H1 (cell line): ENCODE results near the gene SPEN. TPM values are rescaled to one million over a fixed set of nuclear protein-coding genes. Genes with fewer than 3 reads are reported as not detected.

Experiments used
- CTCF ChIA-PET: fragments of 300-600 bp; sonication (Branson Sonifier 250); formaldehyde crosslinking; loops from one replicate; lab custom pipeline; 2021; ENCODE audit not compliant: partially characterized antibody; lab: Charles Lee
- POLR2A ChIA-PET: fragments of 300-600 bp; sonication (Branson Sonifier 250); formaldehyde crosslinking; loops from one replicate; lab custom pipeline; 2021; ENCODE audit warnings: inconsistent platforms; ENCODE audit not compliant: partially characterized antibody; lab: Charles Lee
- DNase-seq, 2 experiments: peaks; one replicate each; pipeline versions ENCODE4 v3.0.0 to v3.0.0-alpha.2; 2010 to 2022; ENCODE audit warnings: low spot score in 2 of 2, low read depth in 1 of 2, mixed read lengths in 1 of 2
- FAIRE-seq: peaks from 2 replicates; lab custom pipeline; 2011; peaks lifted over from hg19 to GRCh38; lab: Jason Lieb, UNC
- H2AFZ ChIP-seq: 2 replicates; pipeline ENCODE4 v1.8.1; 2012; ENCODE audit warnings: low read length, inconsistent platforms
- H2AK5ac ChIP-seq: 2 replicates; pipeline ENCODE4 v1.6.1; 2013; ENCODE audit warnings: low read depth, low read length
- H2BK120ac ChIP-seq: replicated peaks from 2 replicates; pipeline ENCODE3; 2013; ENCODE audit warnings: low read depth, low read length, inconsistent platforms
- H2BK12ac ChIP-seq: 2 replicates; pipeline ENCODE4 v1.6.1; 2013; ENCODE audit warnings: low read depth, low read length
- H2BK15ac ChIP-seq: 2 replicates; pipeline ENCODE4 v1.6.1; 2013; ENCODE audit warnings: low read length
- H2BK20ac ChIP-seq: 2 replicates; pipeline ENCODE4 v1.6.1; 2013; ENCODE audit warnings: low read length
- H2BK5ac ChIP-seq: 2 replicates; pipeline ENCODE4 v1.6.1; 2013; ENCODE audit warnings: low read depth, low read length
- H3K14ac ChIP-seq: 2 replicates; pipeline ENCODE4 v1.6.1; 2013; ENCODE audit warnings: inconsistent platforms; ENCODE audit not compliant: insufficient read length
- H3K18ac ChIP-seq: 2 replicates; pipeline ENCODE4 v1.6.1; 2013; ENCODE audit warnings: low read length; ENCODE audit errors: extremely low read depth
- H3K23ac ChIP-seq: 2 replicates; pipeline ENCODE4 v1.6.1; 2013; ENCODE audit warnings: inconsistent platforms; ENCODE audit not compliant: insufficient read length
- H3K23me2 ChIP-seq: 2 replicates; pipeline ENCODE4 v1.6.1; 2013; ENCODE audit warnings: low read depth, low read length
- H3K27ac ChIP-seq: 2 replicates; pipeline ENCODE4 v1.6.1; 2011; ENCODE audit warnings: low read depth, low read length, inconsistent platforms
- H3K27me3 ChIP-seq, 4 experiments: replicated peaks in 1 of 4; 1 replicate in 1 of 4; 2 replicates in 3 of 4; pipeline versions ENCODE4 v1.6.1 to v1.8.1; 2011 to 2013; ENCODE audit warnings: low read length in 3 of 4, mild to moderate bottlenecking in 3 of 4, inconsistent platforms in 2 of 4, mixed read lengths in 2 of 4, moderate library complexity in 1 of 4; ENCODE audit not compliant: control insufficient read depth in 3 of 4, insufficient read depth in 3 of 4; ENCODE audit errors: extremely low read depth in 1 of 4
- H3K36me3 ChIP-seq, 4 experiments: 2 replicates each; pipeline versions ENCODE4 v1.6.1 to v1.8.1; 2011 to 2013; ENCODE audit warnings: mild to moderate bottlenecking in 4 of 4, low read length in 3 of 4, moderate library complexity in 2 of 4, control low read depth in 1 of 4, inconsistent platforms in 1 of 4; ENCODE audit not compliant: insufficient read depth in 4 of 4, control insufficient read depth in 2 of 4
- H3K4ac ChIP-seq: replicated peaks from 2 replicates; pipeline ENCODE3; 2013; ENCODE audit warnings: low read length, low read depth, mixed read lengths, inconsistent platforms; ENCODE audit not compliant: insufficient read length
- H3K4me1 ChIP-seq, 4 experiments: replicated peaks in 1 of 4; 1 replicate in 1 of 4; 2 replicates in 3 of 4; pipeline versions ENCODE4 v1.6.1 to v1.8.1; 2011 to 2013; ENCODE audit warnings: low read length in 3 of 4, inconsistent platforms in 2 of 4, mixed read lengths in 1 of 4; ENCODE audit not compliant: insufficient read depth in 4 of 4, control insufficient read depth in 3 of 4
- H3K4me2 ChIP-seq, 2 experiments: 2 replicates each; pipeline versions ENCODE4 v1.6.1 to v1.8.1; 2011 to 2013; ENCODE audit warnings: low read depth in 2 of 2, low read length in 2 of 2, control low read depth in 1 of 2, inconsistent platforms in 1 of 2, mild to moderate bottlenecking in 1 of 2; ENCODE audit not compliant: insufficient read depth in 1 of 2
- H3K4me3 ChIP-seq, 4 experiments: fragments of 200-600, 300-600 bp in 1 of 4; sonication (generic), shearing (Covaris generic), sonication (Bioruptor Twin) in 1 of 4; 2 replicates each; pipeline versions ENCODE4 v1.5.1 to v1.8.1; 2011 to 2016; ENCODE audit warnings: low read length in 4 of 4, low read depth in 3 of 4, control low read depth in 2 of 4, inconsistent platforms in 2 of 4, mild to moderate bottlenecking in 2 of 4, mixed read lengths in 1 of 4, moderate library complexity in 1 of 4; ENCODE audit not compliant: insufficient read depth in 2 of 4; ENCODE audit errors: extremely low read depth in 1 of 4
- H3K56ac ChIP-seq: replicated peaks from 2 replicates; pipeline ENCODE3; 2013; ENCODE audit warnings: low read depth, mild to moderate bottlenecking, mixed read lengths, low read length, inconsistent platforms; ENCODE audit not compliant: insufficient read length
- H3K79me1 ChIP-seq: 2 replicates; pipeline ENCODE4 v1.6.1; 2013; ENCODE audit warnings: low read depth, low read length, control low read depth
- H3K79me2 ChIP-seq, 2 experiments: 2 replicates each; pipeline versions ENCODE4 v1.6.1 to v1.8.1; 2012 to 2013; ENCODE audit warnings: low read length in 2 of 2, mild to moderate bottlenecking in 2 of 2, inconsistent platforms in 1 of 2; ENCODE audit not compliant: insufficient read depth in 2 of 2, control insufficient read depth in 1 of 2
- H3K9ac ChIP-seq, 4 experiments: replicated peaks in 1 of 4; 1 replicate in 1 of 4; 2 replicates in 3 of 4; pipeline versions ENCODE4 v1.6.1 to v1.8.1; 2011 to 2013; ENCODE audit warnings: low read depth in 3 of 4, low read length in 3 of 4, control low read depth in 2 of 4, mild to moderate bottlenecking in 2 of 4, moderate library complexity in 2 of 4, inconsistent platforms in 1 of 4; ENCODE audit errors: extremely low read depth in 1 of 4
- H3K9me3 ChIP-seq, 2 experiments: 2 replicates each; pipeline versions ENCODE4 v1.6.1 to v1.8.1; 2012 to 2013; ENCODE audit warnings: mild to moderate bottlenecking in 2 of 2, moderate library complexity in 2 of 2, control low read depth in 1 of 2, inconsistent platforms in 1 of 2, low read depth in 1 of 2, low read length in 1 of 2, mixed read lengths in 1 of 2; ENCODE audit not compliant: insufficient read depth in 2 of 2
- H4K20me1 ChIP-seq, 2 experiments: replicated peaks in 1 of 2; 2 replicates each; pipeline versions ENCODE3 to v1.8.1; 2011 to 2013; ENCODE audit warnings: inconsistent platforms in 2 of 2, low read length in 2 of 2, mild to moderate bottlenecking in 1 of 2; ENCODE audit not compliant: insufficient read depth in 2 of 2, control insufficient read depth in 1 of 2
- H4K5ac ChIP-seq: 2 replicates; pipeline ENCODE4 v1.6.1; 2013; ENCODE audit warnings: low read length, low read depth, mixed read lengths, inconsistent platforms; ENCODE audit not compliant: insufficient read length
- H4K8ac ChIP-seq: 2 replicates; pipeline ENCODE4 v1.8.0; 2013; ENCODE audit warnings: mild to moderate bottlenecking, moderate library complexity, low read length, inconsistent platforms; ENCODE audit not compliant: insufficient read depth; ENCODE audit errors: extremely low read depth
- H4K91ac ChIP-seq: replicated peaks from 2 replicates; pipeline ENCODE3; 2013; ENCODE audit warnings: low read length, mixed read lengths, inconsistent platforms; ENCODE audit not compliant: insufficient read length
- CEBPB ChIP-seq: IDR thresholded peaks from 2 replicates; pipeline ENCODE4 v1.6.1; 2012; ENCODE audit warnings: low read depth, low read length
- SP2 ChIP-seq: IDR thresholded peaks from 2 replicates; pipeline ENCODE4 v1.6.1; 2012; ENCODE audit warnings: mild to moderate bottlenecking, low read length, inconsistent platforms
- WGBS, 2 experiments: shearing (Covaris generic) in 1 of 2; methylation state at CpG; one replicate each; pipeline versions ENCODE4 v1.1.6 to v1.1.7; 2013 to 2015; ENCODE audit warnings: low lambda C conversion rate in 2 of 2, mixed read lengths in 2 of 2, inconsistent platforms in 1 of 2, low coverage in 1 of 2, missing lambda C conversion rate in 1 of 2; ENCODE audit not compliant: insufficient replicate concordance in 2 of 2, insufficient coverage in 1 of 2, insufficient read length in 1 of 2; ENCODE audit errors: extremely low coverage in 1 of 2, missing lambda C conversion rate in 1 of 2; 5-methylcytosine and 5-hydroxymethylcytosine counted together
- polyA plus RNA-seq, 7 experiments: library from polyadenylated mRNA; depleted of rRNA in 3 of 7; stranded (reverse) in 5 of 7; unstranded in 2 of 7; fragments of >200 nt in 5 of 7; fragments of 200-250 nt in 2 of 7; gene quantifications; 1 replicate in 5 of 7; 2 replicates in 1 of 7; 4 replicates in 1 of 7; pipeline versions ENCODE4 v1.2.1 to v1.2.3, GENCODE V29; 2011 to 2013; ENCODE audit warnings: missing spikeins in 2 of 7, mixed read lengths in 2 of 7
- total RNA-seq: library from RNA; stranded (reverse); fragmentation: NEBNext Ultra II Directional; extraction: Animal tissue kit (Norgen Biotek cat#: 25700); gene quantifications from 2 replicates; pipeline ENCODE4 v1.2.1, GENCODE V29; 2021

Gene SPEN
- total and polyA plus RNA-seq, 2 of the 8 experiments (the other 6 are each of a cell fraction or from before 2014, with no cell fraction given), result 12.5 to 52.1 TPM

DNA sequence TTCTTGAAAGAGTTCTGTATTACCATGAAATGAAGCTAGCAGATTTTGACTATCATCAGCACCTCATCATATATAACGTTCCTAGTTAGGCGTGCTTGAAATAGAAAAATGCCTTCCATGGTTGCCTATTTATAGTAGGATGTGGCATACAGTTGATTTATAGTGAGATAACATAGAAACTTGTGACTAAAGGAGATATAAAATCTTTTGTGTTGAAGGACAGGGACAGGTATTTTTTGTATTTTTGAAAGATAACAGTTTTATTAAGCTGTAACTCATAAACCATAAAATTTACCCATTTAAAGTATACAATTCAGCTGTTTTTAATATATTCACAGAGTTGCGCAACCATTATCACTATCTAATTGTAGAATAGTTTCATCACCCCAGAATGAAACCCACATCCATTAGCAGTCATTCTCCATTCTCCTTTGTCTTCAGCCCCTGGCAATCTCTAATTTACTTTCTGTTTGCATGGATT is 19.3 kb downstream of the SPEN start:
- H3K79me2 ChIP-seq, result peaks cover 19 to 97% of the 10 kb centered on the region in 2 experiments
- DNase-seq, result no peak
- no peak overlapping the region for H3K14ac ChIP-seq
- no peak overlapping the region for H3K4me2 ChIP-seq
- CTCF ChIA-PET, result interaction anchor here (0.9 to 2.7 kb wide), 5 partner anchors 11 to 74 kb away, joined by 3 to 18 read pairs (median 3); no protein-coding TSS in a partner anchor
- no peak overlapping the region for H2BK120ac ChIP-seq
- FAIRE-seq, result no peak
- H3K27ac ChIP-seq, result no peak overlapping the region
- no peaks in the 10 kb centered on the region for H3K23me2 ChIP-seq
- no peak overlapping the region for H3K4ac ChIP-seq
- WGBS, 2 experiments, result 93% methylated on average over 3 of the region's 3 CpGs; no CpG with 5 or more reads in 1 of the 2 experiments
- no peak for TF ChIP-seq SP2
- TF ChIP-seq CEBPB, result peak; percentile 96
- H4K8ac ChIP-seq, result no peak overlapping the region
- H4K20me1 ChIP-seq, result peaks cover 2 to 4% of the 10 kb centered on the region in 2 experiments
- H3K27me3 ChIP-seq, result no peaks in the 10 kb centered on the region
- no peak overlapping the region for H4K5ac ChIP-seq
- no peak overlapping the region for H3K56ac ChIP-seq
- H3K79me1 ChIP-seq, result peaks cover 8% of the 10 kb centered on the region
- no peak overlapping the region for H3K4me3 ChIP-seq
- H2AK5ac ChIP-seq, result no peak overlapping the region
- H3K23ac ChIP-seq, result no peak overlapping the region
- no peak overlapping the region for H2BK12ac ChIP-seq
- H2BK5ac ChIP-seq, result no peak overlapping the region
- POLR2A ChIA-PET, result interaction anchor here (0.6 to 1.3 kb wide), 5 partner anchors 14 to 317 kb away, joined by 3 to 6 read pairs (median 4); no protein-coding TSS in a partner anchor
- no peaks in the 10 kb centered on the region for H3K4me1 ChIP-seq
- no peak overlapping the region for H3K18ac ChIP-seq
- H3K36me3 ChIP-seq, result no peaks in the 10 kb centered on the region
- H2BK20ac ChIP-seq, result no peak overlapping the region
- no peak overlapping the region for H2BK15ac ChIP-seq
- H3K9ac ChIP-seq, result no peak overlapping the region
- no peak overlapping the region for H2AFZ ChIP-seq
- H3K9me3 ChIP-seq, result no peaks in the 10 kb centered on the region
- no peak overlapping the region for H4K91ac ChIP-seq
